Endothelial cell of umbilical vein (primary cell): ENCODE data around the gene PROCA1.

Experiments
- POLR2A ChIP-seq: IDR thresholded peaks from 2 replicates; pipeline ENCODE4 v1.6.1; 2012; ENCODE audit warnings: low read depth, mild to moderate bottlenecking, control low read depth, low read length
- POLR2AphosphoS5 ChIP-seq: IDR thresholded peaks from 2 replicates; pipeline ENCODE4 v1.6.1; 2012; ENCODE audit warnings: low read depth, mild to moderate bottlenecking, control low read depth, low read length, moderate library complexity; ENCODE audit not compliant: insufficient read depth
- TF ChIP-seq, protein P1 (sequence below), 2 donors: IDR thresholded peaks; 1 replicate in 1 of 2; 2 replicates in 1 of 2; pipeline ENCODE4 v1.5.1; 2011; ENCODE audit warnings: low read length in 2 of 2, mild to moderate bottlenecking in 2 of 2, moderate library complexity in 2 of 2, control low read depth in 1 of 2, inconsistent platforms in 1 of 2, low read depth in 1 of 2; ENCODE audit not compliant: insufficient read depth in 1 of 2; ENCODE audit errors: extremely low read depth in 1 of 2
- TF ChIP-seq, protein P2 (sequence below): IDR thresholded peaks from 2 replicates; pipeline ENCODE4 v1.6.1; 2011; ENCODE audit not compliant: insufficient read depth, insufficient read length

DNA sequence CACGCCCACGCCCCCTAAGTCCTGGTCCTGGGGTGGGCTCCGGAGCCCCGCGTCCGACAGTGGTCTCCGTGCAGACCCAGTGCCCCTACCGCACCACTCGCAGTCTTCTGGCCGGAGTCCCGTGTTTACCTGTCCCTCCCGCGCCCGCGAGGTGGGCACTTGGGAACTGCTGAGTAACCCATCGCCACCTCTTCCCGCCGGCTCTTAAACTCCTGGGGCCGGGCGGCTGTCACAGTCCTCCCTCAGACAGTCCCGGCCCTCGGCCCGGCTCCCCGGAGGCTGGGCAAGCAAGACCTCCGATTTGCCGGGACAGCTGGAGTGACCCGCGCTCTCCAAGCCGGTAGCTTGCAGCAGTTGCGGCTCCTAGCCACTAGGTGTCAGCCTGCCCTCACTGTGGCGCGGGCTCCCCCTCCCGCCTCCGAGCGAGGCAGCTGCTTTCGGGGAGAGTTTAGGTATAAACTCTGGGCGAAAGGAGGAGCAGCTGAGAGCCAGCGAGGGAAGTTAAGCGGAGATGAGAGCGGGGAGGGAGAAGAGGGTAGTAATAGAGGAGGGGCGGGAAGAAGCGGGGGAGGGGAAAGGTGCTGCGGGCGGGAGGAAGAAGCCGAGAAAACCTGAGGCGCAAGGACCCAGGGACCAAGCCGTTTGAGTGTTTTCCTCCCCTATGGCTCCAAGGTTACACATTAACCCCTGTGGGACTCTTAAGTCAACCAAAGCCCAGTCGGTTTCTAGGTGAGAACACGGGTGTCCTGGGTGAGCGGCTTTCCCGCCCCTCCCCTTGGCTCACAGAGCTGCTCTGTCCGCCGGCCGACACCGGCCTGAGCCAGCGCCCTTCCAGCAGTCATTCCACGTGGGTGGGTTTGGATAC is 15.2 kb upstream of the PROCA1 start:
- TF ChIP-seq, protein P1, sequence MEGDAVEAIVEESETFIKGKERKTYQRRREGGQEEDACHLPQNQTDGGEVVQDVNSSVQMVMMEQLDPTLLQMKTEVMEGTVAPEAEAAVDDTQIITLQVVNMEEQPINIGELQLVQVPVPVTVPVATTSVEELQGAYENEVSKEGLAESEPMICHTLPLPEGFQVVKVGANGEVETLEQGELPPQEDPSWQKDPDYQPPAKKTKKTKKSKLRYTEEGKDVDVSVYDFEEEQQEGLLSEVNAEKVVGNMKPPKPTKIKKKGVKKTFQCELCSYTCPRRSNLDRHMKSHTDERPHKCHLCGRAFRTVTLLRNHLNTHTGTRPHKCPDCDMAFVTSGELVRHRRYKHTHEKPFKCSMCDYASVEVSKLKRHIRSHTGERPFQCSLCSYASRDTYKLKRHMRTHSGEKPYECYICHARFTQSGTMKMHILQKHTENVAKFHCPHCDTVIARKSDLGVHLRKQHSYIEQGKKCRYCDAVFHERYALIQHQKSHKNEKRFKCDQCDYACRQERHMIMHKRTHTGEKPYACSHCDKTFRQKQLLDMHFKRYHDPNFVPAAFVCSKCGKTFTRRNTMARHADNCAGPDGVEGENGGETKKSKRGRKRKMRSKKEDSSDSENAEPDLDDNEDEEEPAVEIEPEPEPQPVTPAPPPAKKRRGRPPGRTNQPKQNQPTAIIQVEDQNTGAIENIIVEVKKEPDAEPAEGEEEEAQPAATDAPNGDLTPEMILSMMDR (IDR thresholded peaks at IDR 0.05; ENCODE audit: extremely low read depth in 1 of 2, insufficient read depth in 1 of 2, low read depth in 1 of 2, low read length in 2 of 2): peak; percentile 98 to 99
- no peak for TF ChIP-seq POLR2A
- TF ChIP-seq POLR2AphosphoS5: peak; percentile 32
- TF ChIP-seq, protein P2, sequence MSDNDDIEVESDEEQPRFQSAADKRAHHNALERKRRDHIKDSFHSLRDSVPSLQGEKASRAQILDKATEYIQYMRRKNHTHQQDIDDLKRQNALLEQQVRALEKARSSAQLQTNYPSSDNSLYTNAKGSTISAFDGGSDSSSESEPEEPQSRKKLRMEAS: no peak
